ENCODE results near the gene BEND7. TPM values are rescaled to one million over a fixed set of nuclear protein-coding genes. Genes with fewer than 3 reads are reported as not detected.
A peak's percentile ranks its signal among the peaks of the same experiment; 100 is the strongest.
"Not testable (repeated sequence)": the region's sequence is repeated elsewhere in the genome, so short reads cannot be mapped to it uniquely, and the experiment has no call there.

Gene BEND7
- total and polyA plus RNA-seq, 7 donors, result 5.3 to 27.2 (median 11.8) TPM

- Histone ChIP-seq H3K36me3 (peaks cover 0 to 26% (median 5%) of the 10 kb centered on the region in 4 donors), H3K9me3 (no peaks in the 10 kb centered on the region), H3K27me3 (peaks cover 0 to 27% (median 7%) of the 10 kb centered on the region in 3 donors), H3K4me1 (peaks cover 0 to 15% (median 14%) of the 10 kb centered on the region in 4 donors), H3K4me3 (no peak overlapping the region), H3K27ac (no peak overlapping the region)
- intact Hi-C loops (cut with DNase I), result loop anchor here (2.0 kb wide), 1 partner anchor 281 kb away; the partner anchor contains the start of gene MCM10
- no peak for TF ChIP-seq CTCF (IDR thresholded peaks at IDR 0.05)
- no peak for TF ChIP-seq EP300 (IDR thresholded peaks at IDR 0.05)
- TF ChIP-seq POLR2A (IDR thresholded peaks at IDR 0.05), result no peak
- no peak for TF ChIP-seq POLR2AphosphoS5 (IDR thresholded peaks at IDR 0.05)
- no peak for DNase-seq
- WGBS, 2 donors, result 88 to 89% methylated on average over 7 of the region's 7 CpGs
These were observed 87.3 kb downstream of the BEND7 start for GRCh38 chr10:13441476-13441875.

GRCh38 chr10:13440185-13441061, 88.4 kb downstream of the BEND7 start:
- Histone ChIP-seq H3K36me3 (peaks cover 0 to 16% (median 0%) of the 10 kb centered on the region in 4 donors), H3K4me3 (peak overlapping the region in 3 of 4 donors; percentile 19 to 38 (median 37)), H3K27me3 (peaks cover 0 to 27% (median 7%) of the 10 kb centered on the region in 3 donors), H3K9me3 (no peaks in the 10 kb centered on the region), H3K27ac (no peak overlapping the region), H3K4me1 (peaks cover 0 to 15% (median 14%) of the 10 kb centered on the region in 4 donors)
- 7% methylated on average over 30 of the region's 30 CpGs for WGBS, 2 donors
- DNase-seq, result peak; percentile 66
- TF ChIP-seq POLR2AphosphoS5 (IDR thresholded peaks at IDR 0.05) (no peak), POLR2A (IDR thresholded peaks at IDR 0.05) (no peak), CTCF (IDR thresholded peaks at IDR 0.05) (peak; percentile 39 to 76 (median 70))
- intact Hi-C loops (cut with DNase I), result loop anchor here (1.0 to 2.0 kb wide), 2 partner anchors 68 to 280 kb away; partner anchors contain the start of gene MCM10

- 11 to 29% methylated on average over 29 of the region's 29 CpGs for WGBS, 2 donors
- Histone ChIP-seq H3K4me3 (peak overlapping the region in 3 of 4 donors; percentile 19 to 38 (median 37)), H3K4me1 (peaks cover 0 to 15% (median 14%) of the 10 kb centered on the region in 4 donors), H3K36me3 (peaks cover 0 to 11% (median 0%) of the 10 kb centered on the region in 4 donors), H3K9me3 (no peaks in the 10 kb centered on the region), H3K27me3 (peaks cover 0 to 27% (median 7%) of the 10 kb centered on the region in 3 donors), H3K27ac (no peak overlapping the region)
- no peak for TF ChIP-seq POLR2AphosphoS5 (IDR thresholded peaks at IDR 0.05)
- no peak for TF ChIP-seq EP300 (IDR thresholded peaks at IDR 0.05)
- no peak for TF ChIP-seq CTCF (IDR thresholded peaks at IDR 0.05)
- intact Hi-C loops (cut with DNase I), result loop anchor here (1.0 to 2.0 kb wide), 2 partner anchors 67 to 279 kb away; partner anchors contain the start of gene MCM10
- no peak for DNase-seq
These were observed 89.3 kb downstream of the BEND7 start for GRCh38 chr10:13439313-13440184.

GRCh38 chr10:13437026-13437555, 91.7 kb downstream of the BEND7 start:
- Histone ChIP-seq H3K27me3 (peaks cover 0 to 27% (median 7%) of the 10 kb centered on the region in 3 donors), H3K4me3 (no peak overlapping the region), H3K9me3 (no peaks in the 10 kb centered on the region), H3K27ac (no peak overlapping the region), H3K36me3 (no peaks in the 10 kb centered on the region), H3K4me1 (peaks cover 0 to 15% (median 14%) of the 10 kb centered on the region in 4 donors)
- 32 to 70% methylated on average over 16 of the region's 16 CpGs for WGBS, 2 donors
- TF ChIP-seq POLR2A (IDR thresholded peaks at IDR 0.05) (no peak), CTCF (IDR thresholded peaks at IDR 0.05) (no peak), POLR2AphosphoS5 (IDR thresholded peaks at IDR 0.05) (no peak), EP300 (IDR thresholded peaks at IDR 0.05) (no peak)
- intact Hi-C loops (cut with DNase I), result no loop called here
- DNase-seq, result no peak

- H3K4me1 ChIP-seq; H3K9me3 ChIP-seq; intact Hi-C loops (cut with DNase I); H3K27ac ChIP-seq; H3K27me3 ChIP-seq; H3K4me3 ChIP-seq; H3K36me3 ChIP-seq; DNase-seq: not testable (repeated sequence)
- WGBS, 2 donors, result 93 to 94% methylated on average over 8 of the region's 8 CpGs
These were observed 100.9 kb downstream of the BEND7 start for GRCh38 chr10:13427943-13428342.
